ENCODE results near the gene KISS1R. TPM values are rescaled to one million over a fixed set of nuclear protein-coding genes. Genes with fewer than 3 reads are reported as not detected.
A peak's percentile ranks its signal among the peaks of the same experiment; 100 is the strongest.

KISS1R gene
- total RNA-seq: not detected in 2 replicates

GRCh38 chr19:917323-918151 is at the start of gene KISS1R:
Gene KISS1R (plus strand): TSS chr19:917333. CDS start chr19:917503, 170 bp downstream.

GRCh38 chr19:892894-893689 is 24.0 kb upstream of the KISS1R start, which contains the start of the genes MED16 and RNU6-9:
Gene MED16 (minus strand): TSS chr19:893187. CDS start chr19:891131, 2,056 bp downstream.
Gene RNU6-9 (plus strand): TSS chr19:893484.

GRCh38 chr19:913080-913748 is 3.9 kb upstream of the KISS1R start, which contains the start of gene R3HDM4:
Gene R3HDM4 (minus strand): TSS chr19:913219. CDS start chr19:913157, 62 bp downstream.

GRCh38 chr19:925526-926322 is 8.6 kb downstream of the KISS1R start, which contains the start of gene ARID3A:
Gene ARID3A (plus strand): TSS chr19:926035. CDS start chr19:929529, 3,494 bp downstream.

Small RNAs within 50 kb of the gene (small RNA-seq; reads per million reads assigned to genes)
- gene RNU6-9: 6.2 reads per million, percentile 93 among the genes with 10 or more reads in this experiment

Other genes with a start within 250 kb of the KISS1R start
- 221 and 628 TPM in 2 replicates for gene FSTL3, start 240.9 kb upstream of the KISS1R start, total RNA-seq
- gene PRSS57, start 221.9 kb upstream of the KISS1R start, total RNA-seq: not detected in 2 replicates
- gene PALM, start 208.4 kb upstream of the KISS1R start, total RNA-seq: 0.11 and 1.2 TPM in 2 replicates
- 11.0 and 58.5 TPM in 2 replicates for gene MISP, start 166.2 kb upstream of the KISS1R start, total RNA-seq
- 106 and 194 TPM in 2 replicates for gene PTBP1, start 119.9 kb upstream of the KISS1R start, total RNA-seq
- gene PLPPR3, start 95.4 kb upstream of the KISS1R start, total RNA-seq: under 0.01 TPM in 1 of 2 replicates, not detected in the other
- not detected in 2 replicates for gene AZU1, start 89.5 kb upstream of the KISS1R start, total RNA-seq
- not detected in 2 replicates for gene PRTN3, start 76.3 kb upstream of the KISS1R start, total RNA-seq
- gene ELANE, start 65.0 kb upstream of the KISS1R start, total RNA-seq: not detected in 2 replicates
- gene CFD, start 57.7 kb upstream of the KISS1R start, total RNA-seq: 1.3 and 1.6 TPM in 2 replicates
- 25.5 and 32.2 TPM in 2 replicates for gene MED16, start 24.1 kb upstream of the KISS1R start, total RNA-seq
- gene RNU6-9, start 23.8 kb upstream of the KISS1R start, total RNA-seq: not detected in 2 replicates
- 35.3 and 49.0 TPM in 2 replicates for gene R3HDM4, start 4.1 kb upstream of the KISS1R start, total RNA-seq
- 177 and 216 TPM in 2 replicates for gene ARID3A, start 8.7 kb downstream of the KISS1R start, total RNA-seq
- gene WDR18, start 67.0 kb downstream of the KISS1R start, total RNA-seq: 60.1 TPM in 2 replicates
- gene GRIN3B, start 83.1 kb downstream of the KISS1R start, total RNA-seq: under 0.01 and 0.79 TPM in 2 replicates
- 79.3 and 114 TPM in 2 replicates for gene TMEM259, start 103.8 kb downstream of the KISS1R start, total RNA-seq
- gene RNU6-2, start 104.2 kb downstream of the KISS1R start, total RNA-seq: not detected in 2 replicates
- 33.0 and 118 TPM in 2 replicates for gene CNN2, start 109.3 kb downstream of the KISS1R start, total RNA-seq
- 13.0 and 14.0 TPM in 2 replicates for gene ABCA7, start 122.8 kb downstream of the KISS1R start, total RNA-seq
- gene ARHGAP45, start 149.8 kb downstream of the KISS1R start, total RNA-seq: 1.2 and 8.4 TPM in 2 replicates
- gene POLR2E, start 178.0 kb downstream of the KISS1R start, total RNA-seq: 55.0 and 196 TPM in 2 replicates
- 203 and 236 TPM in 2 replicates for gene GPX4, start 186.7 kb downstream of the KISS1R start, total RNA-seq

All from placental epithelial cell (primary cell).